HEK293 (cell line): Measurements from ENCODE around the gene EN2.
A peak's percentile ranks its signal among the peaks of the same experiment; 100 is the strongest.

Experiments used
- CTCF ChIA-PET: fragments of 350-600 bp; formaldehyde crosslinking; extraction: SDS; loops from one replicate; lab custom pipeline; 2021; ENCODE audit warnings: antibody characterized with exemption; lab: Yijun Ruan, JAX
- POLR2A ChIA-PET: fragments of 300-600 bp; formaldehyde crosslinking; extraction: SDS; loops from one replicate; lab custom pipeline; 2020; ENCODE audit warnings: antibody characterized with exemption, inconsistent platforms; lab: Yijun Ruan, JAX
- H3K27ac ChIP-seq: fragments of 200-500 bp; sonication (Bioruptor generic); 2 replicates; pipeline ENCODE4 v1.5.1; 2014; ENCODE audit warnings: low read depth, low read length, control low read depth, inconsistent platforms; ENCODE audit errors: extremely low read depth
- H3K36me3 ChIP-seq, 2 experiments: fragments of 200-500 bp in 1 of 2; sonication (Bioruptor generic) in 1 of 2; 1 replicate in 1 of 2; 2 replicates in 1 of 2; pipeline ENCODE4 v1.5.1; 2014 to 2017; ENCODE audit warnings: inconsistent platforms in 2 of 2, low read length in 2 of 2; ENCODE audit not compliant: control insufficient read depth in 2 of 2, insufficient read depth in 1 of 2
- H3K4me1 ChIP-seq: fragments of 200-500 bp; sonication (Bioruptor generic); 2 replicates; pipeline ENCODE4 v1.5.1; 2014; ENCODE audit warnings: mild to moderate bottlenecking, low read length, inconsistent platforms; ENCODE audit not compliant: control insufficient read depth, insufficient read depth
- H3K4me3 ChIP-seq: 2 replicates; pipeline ENCODE4 v1.5.1; 2011; ENCODE audit warnings: low read depth, mild to moderate bottlenecking, control low read depth, low read length, moderate library complexity
- H3K9me3 ChIP-seq: fragments of 200-500 bp; sonication (Bioruptor generic); 2 replicates; pipeline ENCODE4 v1.5.1; 2014; ENCODE audit warnings: low read depth, low read length, inconsistent platforms; ENCODE audit not compliant: control insufficient read depth, insufficient read depth
- EGR2 ChIP-seq: fragments of 450-650 bp; formaldehyde crosslinking; IDR thresholded peaks from 2 replicates; pipeline ENCODE4 v1.5.1; 2016; ENCODE audit warnings: low read depth, missing biosample characterization, missing genetic modification characterization
- ELK4 ChIP-seq: IDR thresholded peaks from 2 replicates; pipeline ENCODE4 v1.6.1; 2011; ENCODE audit warnings: mild to moderate bottlenecking, low read depth, low read length, borderline replicate concordance
- FEZF1 ChIP-seq: fragments of 450-650 bp; formaldehyde crosslinking; IDR thresholded peaks from 2 replicates; pipeline ENCODE4 v1.5.1; 2016; ENCODE audit warnings: missing biosample characterization, missing genetic modification characterization
- GLI4 ChIP-seq: fragments of 450-650 bp; formaldehyde crosslinking; IDR thresholded peaks from 2 replicates; pipeline ENCODE4 v1.5.1; 2016; ENCODE audit warnings: missing biosample characterization, missing genetic modification characterization
- HOXD13 ChIP-seq: sonication (generic); formaldehyde crosslinking; IDR thresholded peaks from 2 replicates; pipeline ENCODE4 v1.8.0; 2022; ENCODE audit warnings: missing genetic modification reagents, borderline replicate concordance
- KLF16 ChIP-seq: fragments of 450-650 bp; formaldehyde crosslinking; IDR thresholded peaks from 2 replicates; pipeline ENCODE4 v1.5.1; 2017; ENCODE audit warnings: missing biosample characterization, missing genetic modification characterization
- MZF1 ChIP-seq: fragments of 450-650 bp; formaldehyde crosslinking; IDR thresholded peaks from 2 replicates; pipeline ENCODE4 v1.5.1; 2017; ENCODE audit warnings: missing biosample characterization, missing genetic modification characterization, borderline replicate concordance
- SALL2 ChIP-seq: fragments of 450-650 bp; formaldehyde crosslinking; IDR thresholded peaks from 2 replicates; pipeline ENCODE4 v1.5.0; 2017; ENCODE audit warnings: missing biosample characterization, mild to moderate bottlenecking, missing genetic modification characterization, borderline replicate concordance
- TRIM28 ChIP-seq: IDR thresholded peaks from 2 replicates; pipeline ENCODE4 v1.6.1; 2011; ENCODE audit warnings: low read length, control low read depth, borderline replicate concordance
- TSHZ1 ChIP-seq: fragments of 450-650 bp; formaldehyde crosslinking; IDR thresholded peaks from 2 replicates; pipeline ENCODE4 v1.5.1; 2016; ENCODE audit warnings: missing biosample characterization, missing genetic modification characterization, borderline replicate concordance
- WT1 ChIP-seq: fragments of 450-650 bp; formaldehyde crosslinking; IDR thresholded peaks from 2 replicates; pipeline ENCODE4 v1.5.1; 2016; ENCODE audit warnings: missing biosample characterization, missing genetic modification characterization
- ZIC2 ChIP-seq: fragments of 450-650 bp; formaldehyde crosslinking; IDR thresholded peaks from 2 replicates; pipeline ENCODE4 v1.5.1; 2016; ENCODE audit warnings: missing biosample characterization, missing genetic modification characterization
- ZNF10 ChIP-seq: fragments of 450-650 bp; formaldehyde crosslinking; IDR thresholded peaks from 2 replicates; pipeline ENCODE4 v1.5.1; 2017; ENCODE audit warnings: missing biosample characterization, missing genetic modification characterization
- ZNF112 ChIP-seq: fragments of 450-650 bp; formaldehyde crosslinking; IDR thresholded peaks from 2 replicates; pipeline ENCODE4 v1.5.0; 2017; ENCODE audit warnings: missing biosample characterization, missing genetic modification characterization
- ZNF121 ChIP-seq: fragments of 450-650 bp; formaldehyde crosslinking; IDR thresholded peaks from 2 replicates; pipeline ENCODE4 v1.5.1; 2016; ENCODE audit warnings: missing biosample characterization, missing genetic modification characterization
- ZNF140 ChIP-seq: fragments of 450-650 bp; formaldehyde crosslinking; IDR thresholded peaks from 2 replicates; pipeline ENCODE4 v1.5.1; 2016; ENCODE audit warnings: missing biosample characterization, missing genetic modification characterization
- ZNF221 ChIP-seq: fragments of 450-650 bp; formaldehyde crosslinking; IDR thresholded peaks from 2 replicates; pipeline ENCODE4 v1.5.1; 2017; ENCODE audit warnings: missing biosample characterization, missing genetic modification characterization, borderline replicate concordance
- ZNF239 ChIP-seq: fragments of 450-650 bp; formaldehyde crosslinking; IDR thresholded peaks from 2 replicates; pipeline ENCODE4 v1.5.1; 2016; ENCODE audit warnings: missing biosample characterization, missing genetic modification characterization
- ZNF266 ChIP-seq: fragments of 450-650 bp; formaldehyde crosslinking; IDR thresholded peaks from 2 replicates; pipeline ENCODE4 v1.5.1; 2016; ENCODE audit warnings: missing biosample characterization, missing genetic modification characterization, low read depth
- ZNF292 ChIP-seq: fragments of 450-650 bp; formaldehyde crosslinking; IDR thresholded peaks from 2 replicates; pipeline ENCODE4 v1.5.1; 2016; ENCODE audit warnings: low read depth, missing biosample characterization, missing genetic modification characterization, borderline replicate concordance
- ZNF335 ChIP-seq: fragments of 450-650 bp; formaldehyde crosslinking; conservative IDR thresholded peaks from 2 replicates; pipeline ENCODE4 v1.5.1; 2016; ENCODE audit warnings: missing biosample characterization, missing genetic modification characterization
- ZNF366 ChIP-seq: fragments of 450-650 bp; formaldehyde crosslinking; conservative IDR thresholded peaks from 2 replicates; pipeline ENCODE4 v1.5.1; 2016; ENCODE audit warnings: missing biosample characterization, missing genetic modification characterization
- ZNF416 ChIP-seq: fragments of 450-650 bp; formaldehyde crosslinking; IDR thresholded peaks from 2 replicates; pipeline ENCODE4 v1.5.1; 2016; ENCODE audit warnings: missing biosample characterization, missing genetic modification characterization
- ZNF518A ChIP-seq: fragments of 450-650 bp; formaldehyde crosslinking; conservative IDR thresholded peaks from 2 replicates; pipeline ENCODE4 v1.5.1; 2016; ENCODE audit warnings: low read depth, missing biosample characterization, missing genetic modification characterization
- ZNF521 ChIP-seq: fragments of 450-650 bp; formaldehyde crosslinking; IDR thresholded peaks from 2 replicates; pipeline ENCODE4 v1.5.1; 2017; ENCODE audit warnings: missing biosample characterization, mild to moderate bottlenecking, missing genetic modification characterization
- ZNF549 ChIP-seq: fragments of 450-650 bp; IDR thresholded peaks from 2 replicates; pipeline ENCODE4 v1.5.1; 2018; ENCODE audit warnings: missing biosample characterization, missing genetic modification characterization, mild to moderate bottlenecking, inconsistent platforms, moderate library complexity
- ZNF555 ChIP-seq: fragments of 450-650 bp; formaldehyde crosslinking; conservative IDR thresholded peaks from 2 replicates; pipeline ENCODE4 v1.5.1; 2017; ENCODE audit warnings: missing biosample characterization, mild to moderate bottlenecking, missing genetic modification characterization, inconsistent platforms
- ZNF610 ChIP-seq: fragments of 450-650 bp; formaldehyde crosslinking; IDR thresholded peaks from 2 replicates; pipeline ENCODE4 v1.5.1; 2016; ENCODE audit warnings: missing biosample characterization, missing genetic modification characterization, borderline replicate concordance
- ZNF791 ChIP-seq: fragments of 450-650 bp; formaldehyde crosslinking; IDR thresholded peaks from 2 replicates; pipeline ENCODE4 v1.5.1; 2016; ENCODE audit warnings: missing biosample characterization, missing genetic modification characterization
- ZSCAN16 ChIP-seq: fragments of 450-650 bp; formaldehyde crosslinking; IDR thresholded peaks from 2 replicates; pipeline ENCODE4 v1.5.1; 2016; ENCODE audit warnings: missing biosample characterization, missing genetic modification characterization
- ZSCAN30 ChIP-seq: fragments of 450-650 bp; IDR thresholded peaks from 2 replicates; pipeline ENCODE4 v1.5.1; 2018; ENCODE audit warnings: missing biosample characterization, mild to moderate bottlenecking, missing genetic modification characterization, moderate library complexity

Gene EN2

GRCh38 chr7:155506854-155507337 is 49.0 kb downstream of the EN2 start:
- ChIA-PET CTCF (interaction anchor here (0.6 to 1.5 kb wide), 3 partner anchors 28 to 260 kb away, joined by 3 to 4 read pairs (median 3); no protein-coding TSS in a partner anchor), POLR2A (no interaction called here)
- no peak overlapping the region for H3K27ac ChIP-seq
- H3K9me3 ChIP-seq, result no peaks in the 10 kb centered on the region
- H3K4me3 ChIP-seq, result no peak overlapping the region
- H3K36me3 ChIP-seq, result no peaks in the 10 kb centered on the region
- 0 out of 2 replicates have a peak, but pooled peaks cover 2% of the 10 kb centered on the region for H3K4me1 ChIP-seq
- TF ChIP-seq MZF1 (tag by site-specific recombination) (0 out of 2 replicates have a peak, but pooled peaks have one; percentile 19), EGR2 (tag by site-specific recombination) (no peak), ZNF366 (tag by site-specific recombination) (peak; percentile 54), TRIM28 (peak; percentile 99), ZNF555 (tag by site-specific recombination) (no peak), ZNF335 (tag by site-specific recombination) (peak; percentile 34; the same call in 1 of the 2 replicates), ZNF221 (tag by site-specific recombination) (no peak), ZNF266 (no peak), ZNF292 (no peak), SALL2 (no peak), ZIC2 (no peak), FEZF1 (tag by site-specific recombination) (no peak), ZNF518A (tag by site-specific recombination) (no peak), TSHZ1 (tag by site-specific recombination) (no peak), ZNF112 (tag by site-specific recombination) (no peak), ZSCAN16 (tag by site-specific recombination) (peak; percentile 97), WT1 (tag by site-specific recombination) (no peak), GLI4 (no peak), ZNF140 (tag by site-specific recombination) (no peak), ZNF416 (tag by site-specific recombination) (no peak), ZNF610 (no peak), ZNF521 (tag by site-specific recombination) (no peak), ZSCAN30 (tag by site-specific recombination) (no peak), ZNF121 (tag by site-specific recombination) (no peak), ZNF549 (tag by site-specific recombination) (no peak), ZNF791 (tag by site-specific recombination) (no peak), ZNF239 (tag by site-specific recombination) (no peak), ZNF10 (tag by site-specific recombination) (no peak), KLF16 (no peak), ELK4 (no peak), HOXD13 (CRISPR knock-in tag) (no peak)
